HG02610 (cell line): Measurements from ENCODE around the gene HNF4A.

ENCODE experiments used
- ATAC-seq: cut with Tn5 transposase; IDR thresholded peaks from one replicate; pipeline ENCODE4 v1.9.1; 2021; ENCODE audit warnings: mild to moderate bottlenecking, moderate library complexity; ENCODE audit not compliant: unreplicated experiment

The HNF4A gene

DNA sequence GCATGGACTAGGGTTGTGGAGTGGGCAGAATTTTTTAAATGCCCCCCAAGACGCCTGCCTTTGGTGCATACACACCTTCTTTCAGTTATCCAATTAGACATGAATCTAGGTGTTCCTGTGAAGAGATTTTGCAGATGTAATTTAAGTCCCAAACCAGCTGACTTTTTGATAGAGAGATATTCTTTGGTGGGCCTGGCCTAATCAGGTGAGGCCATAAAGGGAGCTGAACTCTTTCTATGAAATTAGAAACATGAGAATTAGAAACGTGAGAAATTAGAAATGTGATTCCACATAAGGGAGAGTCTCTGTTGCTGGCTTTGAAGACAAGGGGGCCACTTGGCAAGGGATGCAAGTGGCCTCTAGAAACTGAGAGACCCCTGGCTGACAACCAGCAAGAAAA, 83.8 kb downstream of the HNF4A start:
- ATAC-seq: no peak

DNA sequence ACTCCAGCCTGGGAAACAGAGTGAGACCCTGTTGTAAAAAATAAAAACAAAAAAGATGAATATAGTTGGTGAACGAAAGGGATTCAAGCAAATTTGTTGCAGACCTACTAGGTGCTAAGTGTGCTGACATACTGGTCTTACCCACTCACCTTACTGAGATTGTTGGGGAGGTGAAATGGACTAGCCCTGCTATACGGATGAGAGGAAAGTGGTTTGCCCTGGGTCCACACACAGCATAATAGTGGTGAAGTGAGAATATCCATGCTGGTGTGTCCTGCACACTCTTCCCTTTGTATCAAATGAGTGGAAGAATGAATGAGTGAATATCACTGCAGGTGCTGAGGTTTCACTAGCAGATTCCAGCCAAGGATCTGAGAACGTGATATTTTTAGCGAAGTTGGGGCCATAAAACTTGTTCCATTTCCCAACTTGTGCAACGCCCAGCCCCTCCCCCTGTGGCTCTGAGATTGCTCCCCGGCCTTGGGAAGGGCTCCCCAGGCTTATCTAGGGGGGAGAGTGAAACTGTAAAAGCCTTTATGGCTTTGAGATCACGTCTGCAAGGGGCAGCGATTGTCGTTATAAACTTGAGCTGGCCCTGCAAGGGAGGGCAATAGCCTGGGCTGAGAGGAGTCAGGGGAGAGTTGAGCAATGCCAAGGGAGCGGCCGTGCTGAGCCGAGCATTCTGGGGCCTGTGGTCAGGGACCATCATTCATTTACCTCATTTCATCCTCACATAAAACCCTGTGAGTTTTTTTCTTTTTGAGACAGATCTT, 87.0 kb downstream of the HNF4A start:
- no peak for ATAC-seq

DNA sequence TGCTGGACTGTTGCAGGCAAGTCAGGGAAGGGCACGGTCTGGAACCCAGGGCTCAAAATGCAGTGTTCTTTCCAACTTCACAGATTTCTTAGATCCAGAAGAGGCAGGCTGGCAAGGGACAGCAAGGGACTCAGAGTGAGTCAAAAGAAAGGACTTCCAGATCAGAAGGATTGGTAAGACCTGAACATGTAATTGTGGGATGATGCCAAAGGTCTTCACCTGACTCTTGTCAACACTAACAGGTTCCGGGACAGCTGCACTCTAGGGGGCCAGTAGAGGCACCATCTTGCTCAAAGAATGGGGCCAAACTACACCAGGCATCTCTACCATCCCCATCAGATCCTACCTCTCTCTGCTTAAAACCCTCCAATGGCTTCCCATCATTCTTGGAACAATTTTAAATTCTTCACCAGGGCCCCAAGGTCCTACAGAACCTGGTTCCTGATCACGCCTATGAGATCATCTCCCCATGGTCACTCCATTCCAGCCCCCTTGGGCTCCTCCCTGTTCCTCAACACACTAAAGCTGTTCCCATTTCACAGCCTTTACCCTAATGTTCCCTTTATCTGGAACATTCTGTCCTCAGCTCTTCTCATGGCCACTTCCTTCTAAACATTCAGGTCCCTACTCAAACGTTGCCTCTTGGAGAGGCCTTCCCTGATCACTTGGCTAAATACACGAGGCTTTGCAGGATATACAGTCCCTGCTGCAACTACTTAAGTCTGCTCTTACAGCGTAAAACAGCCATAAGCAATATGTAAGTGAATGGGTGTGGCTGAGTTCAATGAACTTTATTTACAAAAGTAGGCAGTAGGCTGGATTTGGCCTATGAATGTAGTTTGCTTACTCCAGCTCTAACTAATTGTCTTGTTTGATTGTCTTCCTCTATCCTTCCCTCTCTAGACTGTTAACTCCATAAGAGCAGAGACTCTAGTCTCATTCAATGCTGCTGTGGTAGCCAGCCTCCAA, 90.5 kb downstream of the HNF4A start:
- ATAC-seq: no peak

DNA sequence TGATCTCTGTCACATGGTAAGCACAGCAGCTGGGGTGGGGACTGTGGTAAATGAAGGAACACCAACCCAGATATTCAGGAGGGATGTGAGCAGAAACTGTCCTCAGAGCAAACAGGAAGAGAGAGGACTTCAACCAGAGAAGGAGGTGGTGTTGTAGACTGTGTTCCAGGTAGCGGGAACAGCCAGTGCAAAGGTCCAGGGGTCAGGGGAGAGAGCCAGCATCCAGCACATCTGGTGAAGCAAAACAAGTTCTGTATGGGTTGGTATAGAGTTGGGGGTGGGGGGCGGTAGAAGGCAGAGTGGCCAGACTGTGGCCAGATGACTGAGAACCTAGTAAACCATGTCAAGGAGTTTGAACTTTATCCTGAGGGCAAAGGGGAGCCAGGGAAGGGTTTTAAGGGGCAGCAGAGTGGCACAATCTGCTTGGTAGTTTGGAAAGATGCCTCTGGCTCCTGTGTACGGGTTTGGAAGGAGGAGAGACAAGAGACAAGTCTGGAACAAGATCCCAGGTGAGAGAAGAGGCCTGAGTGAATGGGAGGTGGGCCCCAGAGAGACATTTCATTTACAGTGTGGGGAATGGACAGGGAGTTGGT, 92.4 kb downstream of the HNF4A start:
- ATAC-seq: no peak

- ATAC-seq: no peak
These were observed 93.5 kb downstream of the HNF4A start for GRCh38 chr20:44448753-44449546.

DNA sequence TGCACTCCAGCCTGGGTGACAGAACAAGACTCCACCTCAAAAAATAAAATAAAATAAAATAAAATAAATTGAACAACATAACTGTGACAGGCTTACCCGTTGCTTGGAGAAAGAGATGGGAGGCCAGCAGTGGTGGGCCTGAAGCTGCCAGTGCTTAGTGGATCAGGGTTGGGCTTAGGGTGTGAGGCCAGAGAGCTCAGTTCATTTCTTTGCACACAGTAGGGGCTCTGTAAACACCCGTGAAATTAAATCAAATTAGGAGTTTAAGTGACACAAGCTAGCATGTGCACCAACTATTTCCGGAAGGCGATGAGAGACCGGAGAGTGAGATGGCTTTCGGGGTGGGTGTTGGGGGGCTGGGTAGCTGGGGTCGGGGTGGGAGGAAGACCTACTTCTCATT, 94.4 kb downstream of the HNF4A start:
- ATAC-seq: no peak

- no peak for ATAC-seq
These were observed 94.9 kb downstream of the HNF4A start for GRCh38 chr20:44450281-44450889.

DNA sequence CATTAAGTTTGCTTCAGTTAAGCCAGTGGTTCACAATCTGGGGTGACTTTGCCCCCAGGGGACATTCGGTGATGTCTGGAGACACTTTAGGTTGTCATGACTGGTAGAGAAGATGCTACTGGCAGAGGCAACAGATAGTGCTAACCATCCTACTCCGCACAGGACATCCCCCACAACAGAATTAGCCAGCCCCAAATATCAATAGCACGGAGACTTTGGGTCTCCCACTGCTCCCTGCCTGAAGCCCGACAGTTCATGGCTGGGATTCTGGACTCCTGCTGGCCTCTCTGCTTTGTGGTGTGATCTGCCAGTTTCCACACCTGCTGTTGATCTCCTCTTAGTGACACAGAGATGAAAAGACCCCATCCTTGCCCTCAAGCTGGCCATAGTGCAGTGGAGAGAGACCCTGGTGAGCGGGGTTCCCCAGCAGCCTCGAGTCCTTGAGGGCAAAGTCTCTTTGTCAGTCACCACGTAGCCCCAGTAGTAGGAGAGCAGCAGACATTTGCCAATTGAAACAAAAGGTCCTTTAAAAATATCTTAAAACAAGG, 95.5 kb downstream of the HNF4A start:
- no peak for ATAC-seq

DNA sequence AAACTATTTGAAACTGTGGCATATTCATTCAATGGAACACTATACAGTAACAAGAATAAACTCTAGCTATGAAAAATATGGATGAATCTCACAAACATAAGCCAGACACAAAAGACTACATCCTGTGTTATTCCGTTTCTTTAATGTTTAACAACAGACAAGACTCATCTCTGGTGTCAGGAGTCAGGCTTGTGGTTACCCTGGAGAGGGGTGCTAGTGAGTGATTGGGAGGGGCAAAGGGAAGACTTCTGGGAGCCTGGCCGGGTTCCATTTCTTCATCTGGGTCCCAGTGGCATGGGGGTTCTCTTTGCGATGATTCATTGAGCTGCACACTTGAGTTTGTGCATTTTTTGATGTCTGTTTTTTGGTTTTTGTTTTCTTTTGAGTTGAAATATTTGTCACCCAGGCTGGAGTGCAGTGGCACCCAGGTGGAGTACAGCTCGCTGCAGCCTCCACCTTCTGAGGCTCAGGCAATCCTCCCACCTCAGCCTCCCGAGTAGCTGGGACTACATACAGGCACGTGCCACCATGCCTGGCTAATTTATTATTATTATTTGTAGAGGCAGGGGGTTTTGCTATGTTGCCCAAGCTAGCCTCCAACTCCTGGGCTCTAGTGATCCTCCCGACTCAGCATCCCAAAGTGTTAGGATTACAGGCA, 98.9 kb downstream of the HNF4A start:
- ATAC-seq: no peak

DNA sequence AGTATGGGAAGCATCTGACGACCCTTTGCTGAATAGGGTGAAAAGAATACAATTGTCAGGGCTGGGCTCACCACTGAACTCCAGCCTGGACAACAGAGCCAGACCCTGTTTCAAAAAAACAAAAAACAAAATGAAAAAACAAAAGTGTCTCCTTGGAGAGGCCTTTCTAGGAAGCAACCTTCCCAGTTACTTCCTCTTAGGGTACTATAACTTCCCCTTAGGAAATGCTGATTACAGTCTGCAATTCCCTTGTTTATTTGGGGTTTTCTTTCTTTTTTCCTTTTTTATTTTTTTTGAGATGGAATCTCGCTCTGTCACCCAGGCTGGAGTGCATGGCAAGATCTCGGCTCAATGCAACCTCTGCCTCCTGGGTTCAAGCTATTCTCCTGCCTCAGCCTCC, 99.6 kb downstream of the HNF4A start:
- ATAC-seq: no peak

DNA sequence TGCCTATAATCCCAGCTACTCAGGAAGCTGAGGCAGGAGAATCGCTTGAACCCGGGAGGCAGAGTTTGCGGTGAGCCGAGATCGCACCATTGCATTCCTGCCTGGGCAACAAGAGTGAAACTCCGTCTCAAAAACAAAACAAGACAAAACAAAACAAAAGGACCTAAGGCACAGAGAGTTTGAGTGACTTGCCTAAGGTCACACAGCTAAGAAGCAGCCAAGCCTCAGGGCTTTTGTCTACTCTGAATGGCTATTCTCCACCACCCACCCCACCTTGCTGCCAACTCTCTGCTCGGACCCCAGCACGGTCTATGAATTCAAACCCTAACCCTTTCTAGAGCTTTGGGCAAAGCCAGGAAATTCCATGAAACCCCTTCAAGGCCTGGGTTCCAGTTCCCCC, 101.1 kb downstream of the HNF4A start:
- ATAC-seq: no peak

DNA sequence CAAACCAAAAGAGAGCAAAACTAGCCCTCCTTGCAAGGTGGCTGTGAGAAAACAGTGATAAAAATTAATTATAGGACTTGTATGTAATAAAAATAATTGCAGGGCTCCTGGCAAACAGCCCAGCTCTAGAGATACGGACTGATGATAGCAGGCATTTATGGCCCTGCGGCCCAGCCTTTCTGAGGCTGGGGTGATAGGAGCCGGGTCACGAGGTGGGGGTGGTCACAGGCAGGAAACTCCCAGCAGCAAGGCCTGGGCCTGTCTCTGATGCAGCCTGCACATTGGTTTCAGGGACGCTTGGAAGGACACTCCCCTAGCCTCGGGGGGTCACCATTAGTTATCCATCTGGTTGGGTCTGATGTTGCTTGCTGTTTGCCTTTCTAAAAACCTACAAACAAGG, 101.5 kb downstream of the HNF4A start:
- no peak for ATAC-seq

GRCh38 chr20:44459271-44459670, 103.8 kb downstream of the HNF4A start:
- no peak for ATAC-seq

DNA sequence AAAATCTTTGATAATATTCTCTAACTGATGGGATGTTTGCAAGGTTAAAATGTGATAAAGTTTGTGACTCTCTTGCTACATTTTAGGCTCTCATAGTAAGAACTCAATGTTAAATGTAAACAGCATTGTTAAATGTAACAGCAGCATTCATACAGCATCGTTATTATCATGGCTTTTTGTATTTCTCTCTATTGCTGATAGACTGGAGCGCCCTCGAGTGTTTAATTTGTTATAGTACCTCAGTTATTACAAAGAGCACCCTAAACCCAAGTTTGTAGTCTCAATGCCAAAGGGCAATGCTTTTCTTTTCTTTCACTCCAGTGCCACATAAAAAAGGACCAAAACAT, 105.3 kb downstream of the HNF4A start:
- no peak for ATAC-seq

- ATAC-seq: no peak
These were observed 105.8 kb downstream of the HNF4A start for GRCh38 chr20:44461142-44461802.

DNA sequence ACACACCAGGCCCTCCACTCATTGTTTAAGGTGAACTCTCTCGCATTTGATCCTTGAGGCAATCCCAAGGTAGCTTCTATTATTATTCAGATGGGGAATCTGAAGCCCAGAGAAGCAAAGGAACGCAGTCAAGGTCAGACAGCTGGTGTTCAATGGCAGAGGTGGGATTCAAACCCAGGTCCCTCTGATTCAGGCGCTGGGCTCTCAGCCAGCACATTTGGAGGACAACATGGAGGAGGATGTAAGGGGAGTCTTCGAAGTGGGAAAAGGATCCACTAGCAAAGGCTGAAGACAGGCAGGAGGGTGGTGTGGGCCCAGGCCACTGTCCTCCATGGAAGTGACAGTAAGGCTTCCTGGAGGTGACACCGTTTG, 106.3 kb downstream of the HNF4A start:
- no peak for ATAC-seq

GRCh38 chr20:44463466-44463865, 108.0 kb downstream of the HNF4A start:
- no peak for ATAC-seq

- no peak for ATAC-seq
These were observed 109.0 kb downstream of the HNF4A start for GRCh38 chr20:44464514-44464913.

GRCh38 chr20:44465001-44465560, 109.6 kb downstream of the HNF4A start:
- ATAC-seq: no peak
